Vagina (tissue), 2 donors: Measurements from ENCODE around the gene SLC66A2.

ENCODE experiments used
- POLR2A ChIP-seq, 2 donors: fragments of 450-650 bp; IDR thresholded peaks; one replicate each; pipeline ENCODE4 v1.6.1; 2017; ENCODE audit warnings: antibody characterized with exemption in 2 of 2, mild to moderate bottlenecking in 2 of 2, moderate library complexity in 2 of 2
- TF ChIP-seq, protein P1 (sequence below), 3 experiments: fragments of 450-650 bp in 2 of 3; fragments of 200-600 bp in 1 of 3; sonication (generic) in 1 of 3; IDR thresholded peaks; one replicate each; pipeline ENCODE4 v1.5.1; 2017 to 2019; ENCODE audit warnings: antibody characterized with exemption in 3 of 3, mild to moderate bottlenecking in 2 of 3, moderate library complexity in 2 of 3

DNA sequence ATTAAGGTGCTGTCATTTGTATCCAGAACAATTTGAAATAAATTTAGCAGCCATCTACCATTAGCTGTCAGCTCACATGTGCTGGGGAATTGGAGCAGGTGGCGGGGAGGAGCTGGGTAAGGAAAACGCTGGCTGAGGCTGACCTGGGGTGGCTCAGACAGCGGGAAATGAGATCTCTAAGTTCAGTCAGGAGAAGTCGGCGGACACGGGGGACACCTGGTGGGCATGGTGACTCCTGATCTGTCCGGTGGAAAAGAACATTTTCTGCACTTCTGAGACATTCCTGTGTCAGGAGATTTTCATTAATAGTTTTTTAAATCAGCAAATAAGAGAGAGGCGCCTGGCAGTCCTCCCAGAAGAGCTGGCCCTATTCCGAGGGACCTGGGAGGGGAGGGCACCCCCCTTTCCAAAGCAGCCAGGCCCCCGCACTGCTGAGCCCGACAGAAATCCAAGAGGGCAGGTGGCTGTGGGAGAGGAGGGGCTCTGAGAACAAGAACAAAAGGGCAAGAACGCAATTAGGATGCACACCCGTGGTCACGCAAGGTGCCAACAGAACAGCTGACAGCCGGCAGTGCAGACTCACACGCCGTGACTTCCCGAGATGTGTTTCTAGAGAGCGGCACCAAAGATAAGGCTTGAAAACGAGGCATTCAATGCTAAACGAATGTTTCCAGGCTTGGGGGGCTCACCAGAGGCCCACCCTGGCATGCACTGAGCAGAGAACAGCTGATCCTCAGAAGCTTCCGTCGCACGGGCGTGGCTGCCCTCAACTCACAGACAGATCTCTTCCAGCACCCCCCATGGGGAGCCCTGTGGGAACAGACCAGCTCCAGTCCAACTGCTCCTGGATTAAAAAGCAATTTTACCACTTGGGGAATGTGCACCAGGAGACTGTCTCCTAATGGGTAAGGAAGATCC, 26.4 kb downstream of the SLC66A2 start:
- TF ChIP-seq, protein P1, sequence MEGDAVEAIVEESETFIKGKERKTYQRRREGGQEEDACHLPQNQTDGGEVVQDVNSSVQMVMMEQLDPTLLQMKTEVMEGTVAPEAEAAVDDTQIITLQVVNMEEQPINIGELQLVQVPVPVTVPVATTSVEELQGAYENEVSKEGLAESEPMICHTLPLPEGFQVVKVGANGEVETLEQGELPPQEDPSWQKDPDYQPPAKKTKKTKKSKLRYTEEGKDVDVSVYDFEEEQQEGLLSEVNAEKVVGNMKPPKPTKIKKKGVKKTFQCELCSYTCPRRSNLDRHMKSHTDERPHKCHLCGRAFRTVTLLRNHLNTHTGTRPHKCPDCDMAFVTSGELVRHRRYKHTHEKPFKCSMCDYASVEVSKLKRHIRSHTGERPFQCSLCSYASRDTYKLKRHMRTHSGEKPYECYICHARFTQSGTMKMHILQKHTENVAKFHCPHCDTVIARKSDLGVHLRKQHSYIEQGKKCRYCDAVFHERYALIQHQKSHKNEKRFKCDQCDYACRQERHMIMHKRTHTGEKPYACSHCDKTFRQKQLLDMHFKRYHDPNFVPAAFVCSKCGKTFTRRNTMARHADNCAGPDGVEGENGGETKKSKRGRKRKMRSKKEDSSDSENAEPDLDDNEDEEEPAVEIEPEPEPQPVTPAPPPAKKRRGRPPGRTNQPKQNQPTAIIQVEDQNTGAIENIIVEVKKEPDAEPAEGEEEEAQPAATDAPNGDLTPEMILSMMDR (IDR thresholded peaks at IDR 0.05) = no peak
- no peak for TF ChIP-seq POLR2A (IDR thresholded peaks at IDR 0.05)
